ENCODE results near the gene TRPM4. TPM values are rescaled to one million over a fixed set of nuclear protein-coding genes. Genes with fewer than 3 reads are reported as not detected.

The TRPM4 gene
- total and polyA plus RNA-seq, 8 donors: 11.8 to 47.1 (median 18.7) TPM

- peaks cover 0 to 3% (median 0%) of the 10 kb centered on the region in 3 donors for H3K4me1 ChIP-seq
- ATAC-seq: peak; percentile 89 to 94 (median 92)
- H3K36me3 ChIP-seq: no peaks in the 10 kb centered on the region
- 41 to 47% methylated on average over 50 of the region's 50 CpGs for WGBS, 2 donors
- H3K9me3 ChIP-seq: no peaks in the 10 kb centered on the region
- intact Hi-C loops (cut with DNase I): no loop called here
- peak overlapping the region in 2 of 4 donors; percentile 36 to 37 for H3K4me3 ChIP-seq
- no peak for TF ChIP-seq CTCF (IDR thresholded peaks at IDR 0.05)
- H3K27ac ChIP-seq: peak overlapping the region in 2 of 4 donors; percentile 39 to 57
- no peaks in the 10 kb centered on the region for H3K27me3 ChIP-seq
- DNase-seq: peak; percentile 75 to 93 (median 88)
- no peak for FAIRE-seq
Measured at GRCh38 chr19:49210108-49210900, 52.7 kb downstream of the TRPM4 start.

GRCh38 chr19:49210901-49211451 lies 53.4 kb downstream of the TRPM4 start:
- ATAC-seq (peak; percentile 7 to 10 (median 8)), DNase-seq (peak in 1 of 6 donors; percentile 71), FAIRE-seq (no peak)
- peak overlapping the region in 3 of 4 donors; percentile 6 to 37 (median 36) for H3K4me3 ChIP-seq
- H3K4me1 ChIP-seq: peaks cover 0 to 3% (median 0%) of the 10 kb centered on the region in 3 donors
- intact Hi-C loops (cut with DNase I): no loop called here
- H3K9me3 ChIP-seq: no peaks in the 10 kb centered on the region
- no peaks in the 10 kb centered on the region for H3K36me3 ChIP-seq
- no peak for TF ChIP-seq CTCF (IDR thresholded peaks at IDR 0.05)
- WGBS, 2 donors: 59 to 66% methylated on average over 19 of the region's 19 CpGs
- peak overlapping the region in 2 of 4 donors; percentile 39 to 57 for H3K27ac ChIP-seq
- no peaks in the 10 kb centered on the region for H3K27me3 ChIP-seq

- intact Hi-C loops (cut with DNase I): no loop called here
- H3K27ac ChIP-seq: no peak overlapping the region
- peaks cover 0 to 3% (median 0%) of the 10 kb centered on the region in 3 donors for H3K4me1 ChIP-seq
- no peak for TF ChIP-seq CTCF (IDR thresholded peaks at IDR 0.05)
- no peaks in the 10 kb centered on the region for H3K36me3 ChIP-seq
- FAIRE-seq (no peak), ATAC-seq (no peak), DNase-seq (peak in 1 of 6 donors; percentile 42)
- no peaks in the 10 kb centered on the region for H3K27me3 ChIP-seq
- H3K4me3 ChIP-seq: no peak overlapping the region
- 64 to 66% methylated on average over 7 of the region's 7 CpGs for WGBS, 2 donors
- no peaks in the 10 kb centered on the region for H3K9me3 ChIP-seq
Measured at GRCh38 chr19:49212016-49212701, 54.6 kb downstream of the TRPM4 start.

- FAIRE-seq: no peak
- DNase-seq: no peak
- Histone ChIP-seq H3K4me1 (peaks cover 0 to 3% (median 0%) of the 10 kb centered on the region in 3 donors), H3K27ac (no peak overlapping the region), H3K36me3 (no peaks in the 10 kb centered on the region), H3K9me3 (no peaks in the 10 kb centered on the region), H3K4me3 (no peak overlapping the region), H3K27me3 (no peaks in the 10 kb centered on the region)
- no peak for TF ChIP-seq CTCF (IDR thresholded peaks at IDR 0.05)
- WGBS, 2 donors: 86 to 88% methylated on average over 13 of the region's 13 CpGs
- intact Hi-C loops (cut with DNase I): no loop called here
- ATAC-seq: no peak
Measured at GRCh38 chr19:49213791-49214190, 56.2 kb downstream of the TRPM4 start.

Data from pancreas (tissue), 10 donors.